Thyroid gland (tissue), 4 donors: Measurements from ENCODE around the gene PPHLN1. TPM values are rescaled to one million over a fixed set of nuclear protein-coding genes. Genes with fewer than 3 reads are reported as not detected.
A peak's percentile ranks its signal among the peaks of the same experiment; 100 is the strongest.

ENCODE experiments used
- DNase-seq, 2 donors: peaks; one replicate each; pipeline ENCODE4 v3.0.0-alpha.2; 2019
- H3K27ac ChIP-seq, 3 donors: fragments of 200-600 bp; sonication (generic); 1 replicate in 2 of 3; 2 replicates in 1 of 3; pipeline ENCODE4 v1.5.1; 2016 to 2019; ENCODE audit warnings: mild to moderate bottlenecking in 1 of 3, moderate library complexity in 1 of 3
- H3K27me3 ChIP-seq: fragments of 200-600 bp; sonication (generic); one replicate; pipeline ENCODE4 v1.5.1; 2019
- H3K36me3 ChIP-seq, 2 donors: fragments of 200-600 bp; sonication (generic); one replicate each; pipeline ENCODE4 v1.5.1; 2016 to 2019
- H3K4me1 ChIP-seq, 2 donors: fragments of 200-600 bp; sonication (generic); one replicate each; pipeline ENCODE4 v1.5.1; 2017 to 2019
- H3K4me3 ChIP-seq, 3 donors: fragments of 200-600 bp; sonication (generic); replicated peaks in 1 of 3; 1 replicate in 2 of 3; 2 replicates in 1 of 3; pipeline ENCODE4 v1.5.1; 2016; ENCODE audit warnings: mild to moderate bottlenecking in 1 of 3
- H3K9me3 ChIP-seq: fragments of 200-600 bp; sonication (generic); one replicate; pipeline ENCODE4 v1.5.1; 2017
- POLR2A ChIP-seq, 2 donors: fragments of 450-650 bp; IDR thresholded peaks; one replicate each; pipeline ENCODE4 v1.6.1; 2017; ENCODE audit warnings: antibody characterized with exemption in 2 of 2, mild to moderate bottlenecking in 2 of 2, moderate library complexity in 1 of 2
- WGBS, 2 donors: methylation state at CpG; one replicate each; pipeline ENCODE4 v1.1.5; 2017; 5-methylcytosine and 5-hydroxymethylcytosine counted together
- intact Hi-C: fragments of 100-400 bp; cut with DNase I; formaldehyde crosslinking; loops from one replicate; pipeline ENCODE4 v1.15.1; 2023
- total RNA-seq, 4 donors: library from RNA; depleted of rRNA; stranded (reverse); fragments of >200 nt; gene quantifications; one replicate each; pipeline ENCODE4 v1.2.3, GENCODE V29; 2016
- TF ChIP-seq, protein P1 (sequence below), 6 experiments: fragments of 200-600 bp in 3 of 6; fragments of 450-650 bp in 3 of 6; sonication (generic) in 3 of 6; IDR thresholded peaks; one replicate each; pipeline ENCODE4 v1.5.1; 2016 to 2019; ENCODE audit warnings: antibody characterized with exemption in 6 of 6, mild to moderate bottlenecking in 2 of 6, inconsistent platforms in 1 of 6, moderate library complexity in 1 of 6

Gene PPHLN1
- total RNA-seq, 4 donors from 2014 or later = 57.9 to 91.3 (median 66.3) TPM

DNA sequence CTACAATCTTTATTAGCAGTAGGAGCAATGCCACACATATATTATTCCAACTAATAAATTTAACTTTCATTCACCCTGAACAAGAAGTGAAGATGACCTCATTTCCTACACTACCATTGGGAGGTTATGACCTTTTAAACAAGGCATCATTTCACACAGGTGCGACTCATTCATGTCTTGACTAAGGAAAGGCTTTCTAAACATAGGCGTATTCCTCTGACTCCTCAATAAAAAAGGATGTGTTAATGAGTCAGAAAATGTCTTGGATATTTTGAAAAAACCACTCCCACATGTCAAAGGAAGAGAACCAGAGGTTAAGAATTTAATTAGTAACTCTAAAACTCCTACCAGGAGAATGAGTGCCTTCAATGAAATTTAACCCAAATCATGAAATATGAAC lies 148.4 kb downstream of the PPHLN1 start:
- intact Hi-C loops = no loop called here
- Histone ChIP-seq H3K27me3 (no peaks in the 10 kb centered on the region), H3K36me3 (no peaks in the 10 kb centered on the region), H3K4me3 (no peak overlapping the region), H3K4me1 (peaks cover 28 to 37% of the 10 kb centered on the region in 2 donors), H3K27ac (no peak overlapping the region), H3K9me3 (no peaks in the 10 kb centered on the region)
- TF ChIP-seq, protein P1, sequence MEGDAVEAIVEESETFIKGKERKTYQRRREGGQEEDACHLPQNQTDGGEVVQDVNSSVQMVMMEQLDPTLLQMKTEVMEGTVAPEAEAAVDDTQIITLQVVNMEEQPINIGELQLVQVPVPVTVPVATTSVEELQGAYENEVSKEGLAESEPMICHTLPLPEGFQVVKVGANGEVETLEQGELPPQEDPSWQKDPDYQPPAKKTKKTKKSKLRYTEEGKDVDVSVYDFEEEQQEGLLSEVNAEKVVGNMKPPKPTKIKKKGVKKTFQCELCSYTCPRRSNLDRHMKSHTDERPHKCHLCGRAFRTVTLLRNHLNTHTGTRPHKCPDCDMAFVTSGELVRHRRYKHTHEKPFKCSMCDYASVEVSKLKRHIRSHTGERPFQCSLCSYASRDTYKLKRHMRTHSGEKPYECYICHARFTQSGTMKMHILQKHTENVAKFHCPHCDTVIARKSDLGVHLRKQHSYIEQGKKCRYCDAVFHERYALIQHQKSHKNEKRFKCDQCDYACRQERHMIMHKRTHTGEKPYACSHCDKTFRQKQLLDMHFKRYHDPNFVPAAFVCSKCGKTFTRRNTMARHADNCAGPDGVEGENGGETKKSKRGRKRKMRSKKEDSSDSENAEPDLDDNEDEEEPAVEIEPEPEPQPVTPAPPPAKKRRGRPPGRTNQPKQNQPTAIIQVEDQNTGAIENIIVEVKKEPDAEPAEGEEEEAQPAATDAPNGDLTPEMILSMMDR (IDR thresholded peaks at IDR 0.05) = no peak
- 82 to 87% methylated on average over 2 of the region's 2 CpGs for WGBS, 2 donors
- DNase-seq = no peak

DNA sequence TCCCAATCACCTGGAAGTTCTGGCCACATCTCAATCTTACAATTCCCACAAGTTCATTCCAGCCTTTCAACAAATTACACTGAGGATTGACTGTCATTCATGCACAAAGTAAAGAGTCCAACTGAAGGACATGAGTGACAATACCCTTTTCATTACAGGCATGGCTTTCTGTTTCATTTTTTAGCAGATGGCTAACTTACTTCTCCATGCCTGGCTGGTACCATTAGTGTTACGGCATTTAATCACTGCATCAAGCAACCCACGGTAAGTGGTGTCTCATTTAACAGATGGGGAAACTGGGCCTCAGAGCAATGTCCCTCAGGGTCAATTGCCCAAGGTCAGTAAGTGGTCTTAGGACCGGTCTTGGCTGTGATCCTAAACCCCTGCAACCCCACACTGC lies 149.1 kb downstream of the PPHLN1 start:
- Histone ChIP-seq H3K36me3 (no peaks in the 10 kb centered on the region), H3K4me1 (peaks cover 25 to 30% of the 10 kb centered on the region in 2 donors), H3K9me3 (no peaks in the 10 kb centered on the region), H3K27ac (no peak overlapping the region), H3K27me3 (no peaks in the 10 kb centered on the region), H3K4me3 (no peak overlapping the region)
- WGBS, 2 donors = 48 to 51% methylated on average over 3 of the region's 3 CpGs
- TF ChIP-seq POLR2A (IDR thresholded peaks at IDR 0.05) = no peak
- TF ChIP-seq, protein P1 (IDR thresholded peaks at IDR 0.05) = no peak
- intact Hi-C loops = no loop called here
- no peak for DNase-seq

- peaks cover 24 to 34% of the 10 kb centered on the region in 2 donors for H3K4me1 ChIP-seq
- no peak overlapping the region for H3K4me3 ChIP-seq
- WGBS, 2 donors = 79 to 80% methylated on average over 1 of the region's 1 CpG
- TF ChIP-seq, protein P1 (IDR thresholded peaks at IDR 0.05) = no peak
- no peak for TF ChIP-seq POLR2A (IDR thresholded peaks at IDR 0.05)
- no peak for DNase-seq
- H3K9me3 ChIP-seq = no peaks in the 10 kb centered on the region
- no peaks in the 10 kb centered on the region for H3K36me3 ChIP-seq
- no peak overlapping the region for H3K27ac ChIP-seq
- intact Hi-C loops = no loop called here
- H3K27me3 ChIP-seq = no peaks in the 10 kb centered on the region
Measured at GRCh38 chr12:42477941-42478340, 152.0 kb downstream of the PPHLN1 start.

GRCh38 chr12:42481368-42481767 lies 155.4 kb downstream of the PPHLN1 start:
- H3K27ac ChIP-seq = peak overlapping the region in 2 of 3 donors; percentile 98 to 99
- DNase-seq = no peak
- H3K36me3 ChIP-seq = no peaks in the 10 kb centered on the region
- intact Hi-C loops = no loop called here
- TF ChIP-seq POLR2A (IDR thresholded peaks at IDR 0.05) = no peak
- TF ChIP-seq, protein P1 (IDR thresholded peaks at IDR 0.05) = no peak
- WGBS, 2 donors = 64 to 70% methylated on average over 1 of the region's 1 CpG
- H3K9me3 ChIP-seq = no peaks in the 10 kb centered on the region
- H3K27me3 ChIP-seq = no peaks in the 10 kb centered on the region
- peaks cover 14 to 16% of the 10 kb centered on the region in 2 donors for H3K4me1 ChIP-seq
- no peak overlapping the region for H3K4me3 ChIP-seq

- peak; percentile 92 to 94 for DNase-seq
- Histone ChIP-seq H3K4me1 (peaks cover 14 to 16% of the 10 kb centered on the region in 2 donors), H3K27ac (peak overlapping the region; percentile 94 to 99 (median 98)), H3K27me3 (no peaks in the 10 kb centered on the region), H3K4me3 (peak overlapping the region; percentile 74 to 89 (median 89)), H3K36me3 (no peaks in the 10 kb centered on the region), H3K9me3 (no peaks in the 10 kb centered on the region)
- intact Hi-C loops = no loop called here
- 16% methylated on average over 18 of the region's 18 CpGs for WGBS, 2 donors
- TF ChIP-seq, protein P1 (IDR thresholded peaks at IDR 0.05) = no peak
- peak in 1 of 2 donors; percentile 67 for TF ChIP-seq POLR2A (IDR thresholded peaks at IDR 0.05)
Measured at GRCh38 chr12:42482041-42482747, 156.2 kb downstream of the PPHLN1 start.
